Measurements from ENCODE around the gene IGSF3.
"Not testable (repeated sequence)": the region's sequence is repeated elsewhere in the genome, so short reads cannot be mapped to it uniquely, and the experiment has no call there.

IGSF3 gene

GRCh38 chr1:116596742-116597307 lies 70.7 kb downstream of the IGSF3 start:
- not testable (repeated sequence) for DNase-seq (ENCODE audit: low read depth in 2 of 2)

DNA sequence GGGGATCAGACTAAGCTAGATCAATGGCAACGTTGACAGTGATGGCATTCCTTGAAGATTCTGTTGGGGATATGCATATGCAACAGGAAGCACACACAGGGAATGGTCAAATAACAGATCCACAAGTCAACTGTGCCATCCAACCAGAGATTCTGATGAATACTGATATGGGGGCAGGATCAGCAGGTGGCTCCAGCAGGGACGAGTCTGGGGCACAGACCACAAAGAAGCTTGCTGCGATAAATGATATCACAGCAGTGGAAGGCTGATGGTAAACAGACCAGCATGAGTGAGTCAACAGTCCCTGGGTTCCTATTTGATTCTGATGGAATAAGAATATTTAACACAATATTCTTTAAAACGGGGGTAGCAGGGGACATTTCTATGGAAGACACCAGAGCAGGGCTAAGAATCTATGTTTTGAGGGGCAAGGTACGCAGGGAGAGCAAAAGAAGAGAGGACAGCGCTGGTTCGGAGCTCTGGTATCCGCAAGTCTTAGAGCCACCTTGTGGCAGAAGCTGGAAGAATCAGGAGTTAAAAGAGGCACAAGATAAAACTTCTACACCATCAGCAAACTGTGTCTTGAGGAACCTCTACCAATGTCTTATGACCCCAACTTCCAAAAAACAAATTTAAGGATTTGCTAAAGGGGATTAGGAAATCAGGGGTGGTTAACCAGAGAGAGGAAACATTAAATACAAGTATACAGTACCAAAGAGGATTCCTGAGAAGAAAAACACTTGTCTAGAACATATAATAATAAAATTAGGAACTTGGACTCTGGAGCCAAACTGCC lies 71.4 kb downstream of the IGSF3 start:
- DNase-seq (ENCODE audit: low read depth in 2 of 2), result not testable (repeated sequence)

DNA sequence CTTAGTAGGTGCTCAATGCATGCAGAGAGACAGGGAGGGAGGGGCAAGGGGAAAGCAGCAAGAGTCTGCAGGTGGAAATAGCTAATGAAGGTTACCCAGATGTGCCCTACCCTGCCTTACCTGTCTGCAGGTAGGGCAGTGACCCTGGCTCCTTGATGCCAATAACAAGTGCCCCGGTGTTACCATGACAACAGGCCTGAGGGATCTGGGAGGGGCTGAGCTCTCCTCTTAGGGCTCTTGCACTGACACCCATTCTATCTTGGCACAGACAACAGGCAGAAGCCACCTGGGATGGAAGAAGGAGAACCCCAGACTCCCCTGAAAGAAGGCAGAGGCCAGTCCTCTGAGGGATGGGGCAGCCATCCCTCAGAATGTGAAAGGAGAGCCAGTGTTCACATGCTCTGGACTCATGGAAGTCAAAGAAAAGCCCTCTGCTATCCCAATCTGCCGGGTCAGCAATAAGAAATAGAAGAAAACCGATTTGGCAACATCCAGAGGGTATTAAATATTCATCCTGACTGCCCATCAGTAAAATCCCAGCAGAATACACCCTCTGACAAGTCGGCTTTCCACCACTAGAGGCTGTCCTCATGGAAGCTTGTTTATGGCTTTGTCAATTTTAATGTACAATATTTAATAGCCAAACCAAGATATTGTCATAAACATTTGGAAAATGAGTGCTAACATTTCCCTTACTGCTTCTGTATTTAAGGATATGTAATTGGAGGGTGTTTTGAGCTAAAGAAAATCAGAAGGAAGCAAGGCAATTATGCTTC lies 72.3 kb downstream of the IGSF3 start:
- not testable (repeated sequence) for DNase-seq (ENCODE audit: low read depth in 2 of 2)

DNA sequence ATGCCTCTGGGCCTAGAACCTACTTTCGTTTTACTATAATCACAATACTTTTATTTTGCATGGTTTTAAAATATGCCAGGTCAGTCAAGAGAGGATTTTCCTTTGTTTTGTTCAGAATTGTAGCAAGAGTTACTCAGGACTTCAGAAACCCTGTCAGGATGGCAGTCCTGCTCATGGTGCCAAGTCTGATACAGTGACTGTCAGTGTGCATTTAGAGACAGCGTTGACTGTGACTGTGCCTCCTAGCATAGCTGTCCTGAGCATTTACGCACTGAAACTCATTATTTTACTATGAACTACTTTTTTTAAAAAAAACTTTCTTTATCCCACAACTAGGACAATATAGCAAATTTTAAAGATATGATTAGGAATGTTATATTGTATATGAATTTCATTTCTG lies 73.6 kb downstream of the IGSF3 start:
- not testable (repeated sequence) for DNase-seq (ENCODE audit: low read depth in 2 of 2)

- not testable (repeated sequence) for DNase-seq (ENCODE audit: low read depth in 2 of 2)
Observed at GRCh38 chr1:116593401-116593800, 74.1 kb downstream of the IGSF3 start.

- not testable (repeated sequence) for DNase-seq (ENCODE audit: low read depth in 2 of 2)
Observed at GRCh38 chr1:116591951-116592605, 75.5 kb downstream of the IGSF3 start.

GRCh38 chr1:116591006-116591950 lies 76.3 kb downstream of the IGSF3 start:
- DNase-seq (ENCODE audit: low read depth in 2 of 2), result not testable (repeated sequence)

DNA sequence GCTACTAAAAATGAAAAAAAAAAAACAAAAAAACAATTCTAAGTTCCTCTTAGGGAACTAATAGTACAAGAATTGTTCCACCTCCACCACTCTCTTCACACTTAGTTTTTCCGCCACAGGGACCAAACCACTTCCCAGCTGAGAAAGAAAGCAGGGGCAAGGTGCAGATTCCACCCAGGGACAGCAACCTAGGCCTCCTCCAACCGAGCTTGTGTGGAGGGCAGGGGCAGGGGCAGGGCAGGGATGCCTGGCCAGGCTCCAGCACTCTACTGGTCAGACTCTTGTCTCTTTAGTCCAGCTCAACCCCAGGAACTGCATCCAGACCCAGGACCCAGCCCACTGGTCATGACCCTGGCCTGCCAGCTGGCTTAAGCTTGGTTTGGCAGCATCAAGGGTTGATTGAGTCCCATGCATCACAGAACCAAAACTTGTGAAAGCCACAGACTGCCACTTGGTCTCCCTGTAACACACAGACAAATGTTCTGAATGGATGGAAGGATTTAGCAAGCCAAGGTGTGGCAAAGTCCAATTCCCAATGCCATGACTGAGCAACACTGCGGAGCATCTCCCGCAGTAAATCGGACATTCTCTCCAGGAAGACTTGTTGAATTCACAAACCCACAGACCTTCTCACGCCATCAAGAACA lies 77.1 kb downstream of the IGSF3 start:
- not testable (repeated sequence) for DNase-seq (ENCODE audit: low read depth in 2 of 2)

DNA sequence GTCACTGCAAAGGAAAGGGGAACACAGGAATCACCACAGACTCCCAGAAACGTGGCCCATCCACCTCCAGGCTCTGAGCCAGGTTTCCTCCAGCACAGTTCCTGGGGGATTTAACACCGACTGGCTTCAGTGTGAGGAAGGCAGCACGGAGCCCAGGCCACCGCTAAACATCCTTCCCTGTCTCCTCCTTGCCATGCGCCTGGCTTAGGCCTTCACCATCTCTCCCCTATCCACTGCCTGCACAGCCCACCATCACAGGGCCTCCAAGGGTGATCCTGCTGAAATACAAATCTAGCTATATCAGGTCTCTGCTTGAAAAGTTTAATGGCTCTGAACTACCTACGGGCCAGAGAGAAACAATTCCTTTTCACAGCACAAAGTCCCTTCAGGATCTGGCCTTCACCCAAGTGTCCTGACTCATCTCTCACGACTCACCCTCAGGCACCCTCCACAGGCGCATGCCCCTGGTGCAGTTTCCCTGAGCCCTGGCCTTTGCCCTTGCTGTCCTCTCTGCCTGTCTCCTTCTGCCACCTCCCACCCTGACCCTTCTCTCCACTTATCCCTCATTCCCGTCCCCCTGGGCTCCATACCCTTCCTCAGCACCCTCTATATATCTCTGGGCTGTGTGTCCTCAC lies 78.3 kb downstream of the IGSF3 start:
- not testable (repeated sequence) for DNase-seq (ENCODE audit: low read depth in 2 of 2)

DNA sequence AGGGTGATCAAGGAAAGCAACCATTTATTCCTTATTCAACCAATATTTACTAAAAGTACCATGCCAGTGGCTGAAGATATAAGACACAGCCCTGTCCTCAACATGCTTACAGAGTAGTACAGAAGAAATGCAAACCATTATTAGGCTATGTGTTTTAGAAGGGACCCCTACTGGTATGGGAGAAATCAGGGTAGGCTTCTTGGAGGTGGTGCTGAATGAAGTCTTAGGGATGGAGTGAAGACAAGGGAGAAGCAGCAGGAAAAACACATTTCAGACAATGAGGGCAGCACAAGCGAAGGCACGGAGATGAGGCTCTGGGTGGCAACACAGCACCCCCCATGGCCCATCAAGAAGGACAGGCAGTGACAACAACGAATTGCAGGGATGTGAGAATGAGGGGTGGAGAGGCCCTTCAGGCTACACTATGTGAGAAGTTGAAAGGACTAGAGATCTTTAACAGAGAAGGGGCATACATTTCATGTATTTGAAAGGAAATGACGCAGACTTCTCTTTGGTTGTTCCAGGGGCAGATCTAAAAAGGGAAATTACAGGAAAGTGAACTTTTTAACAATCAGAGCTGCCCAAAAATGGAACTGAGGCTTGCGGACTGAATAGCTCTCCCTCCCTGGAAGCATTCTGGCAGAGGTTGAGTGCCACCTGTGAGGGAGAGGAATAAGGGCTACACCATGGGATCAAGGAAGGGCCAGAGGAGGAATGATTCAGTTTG lies 79.9 kb downstream of the IGSF3 start:
- DNase-seq (ENCODE audit: low read depth in 2 of 2), result no peak

GRCh38 chr1:116586741-116587143 lies 80.8 kb downstream of the IGSF3 start:
- DNase-seq (ENCODE audit: low read depth in 2 of 2), result no peak

- no peak for DNase-seq (ENCODE audit: low read depth in 2 of 2)
Observed at GRCh38 chr1:116585886-116586285, 81.6 kb downstream of the IGSF3 start.

- DNase-seq (ENCODE audit: low read depth in 2 of 2), result no peak
Observed at GRCh38 chr1:116581323-116581885, 86.1 kb downstream of the IGSF3 start.

DNA sequence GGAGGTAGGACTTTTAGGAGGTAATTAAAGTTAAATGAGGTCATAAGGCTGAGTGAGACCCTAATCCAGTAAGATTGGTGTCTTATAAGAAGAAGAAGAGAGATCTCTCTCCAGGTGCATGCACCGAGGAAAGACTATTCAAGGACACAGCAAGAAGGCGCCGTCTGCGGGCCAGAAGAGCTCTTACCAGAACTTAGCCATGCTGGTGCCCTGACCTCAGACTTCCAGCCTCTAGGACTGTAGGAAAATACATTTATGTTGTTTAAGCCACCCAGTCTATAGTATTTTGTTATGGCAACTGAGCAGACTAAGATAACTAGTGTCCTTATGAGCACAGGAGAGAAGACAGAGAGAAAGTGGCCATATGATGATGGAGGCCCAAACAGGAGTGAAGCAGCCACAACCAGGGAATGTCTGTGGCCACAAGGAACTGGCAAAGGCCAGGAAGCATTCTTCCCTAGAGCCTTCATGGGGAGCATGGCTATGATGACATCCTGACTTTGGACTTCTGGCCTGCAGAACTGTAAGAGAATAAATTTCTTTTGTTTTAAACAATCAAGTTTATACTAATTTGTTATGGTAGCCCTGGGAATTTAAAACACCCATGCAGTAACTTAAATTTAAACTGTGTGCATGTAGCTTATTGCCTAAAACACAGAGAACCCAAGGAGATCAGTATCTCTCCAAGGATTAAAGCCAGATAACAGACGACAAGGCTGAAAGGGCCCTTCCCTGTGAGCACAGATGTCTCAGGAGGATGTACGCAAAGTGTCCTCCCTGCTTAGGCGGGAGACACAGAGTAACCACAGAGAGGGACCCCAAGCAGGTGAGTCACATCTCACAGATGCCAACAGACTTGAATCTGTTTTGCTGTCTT lies 86.8 kb downstream of the IGSF3 start:
- no peak for DNase-seq (ENCODE audit: low read depth in 2 of 2)

GRCh38 chr1:116579259-116579875 lies 88.2 kb downstream of the IGSF3 start:
- no peak for DNase-seq (ENCODE audit: low read depth in 2 of 2)

DNA sequence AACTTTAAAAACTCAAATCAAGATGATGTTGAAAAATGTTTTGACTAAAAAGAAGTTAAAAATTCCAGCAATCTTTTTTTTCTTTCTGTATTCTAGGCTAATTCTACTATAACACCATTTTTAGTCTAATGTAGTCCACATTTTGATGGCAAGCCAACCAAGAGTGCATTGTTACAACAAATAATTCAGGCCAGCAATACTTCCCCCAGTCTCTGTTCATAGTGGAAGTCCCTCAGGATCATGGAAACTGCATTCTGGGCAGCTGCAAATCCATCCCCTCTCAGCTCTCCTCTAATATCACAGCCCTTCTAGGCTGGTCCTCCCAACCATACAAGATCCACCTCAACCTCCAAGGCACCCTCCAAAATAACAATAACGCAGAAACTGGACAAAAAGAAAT lies 89.0 kb downstream of the IGSF3 start:
- DNase-seq (ENCODE audit: low read depth in 2 of 2), result no peak

GRCh38 chr1:116577759-116578314 lies 89.7 kb downstream of the IGSF3 start:
- no peak for DNase-seq (ENCODE audit: low read depth in 2 of 2)
